ENCODE results near the gene RPS18.

The RPS18 gene

DNA sequence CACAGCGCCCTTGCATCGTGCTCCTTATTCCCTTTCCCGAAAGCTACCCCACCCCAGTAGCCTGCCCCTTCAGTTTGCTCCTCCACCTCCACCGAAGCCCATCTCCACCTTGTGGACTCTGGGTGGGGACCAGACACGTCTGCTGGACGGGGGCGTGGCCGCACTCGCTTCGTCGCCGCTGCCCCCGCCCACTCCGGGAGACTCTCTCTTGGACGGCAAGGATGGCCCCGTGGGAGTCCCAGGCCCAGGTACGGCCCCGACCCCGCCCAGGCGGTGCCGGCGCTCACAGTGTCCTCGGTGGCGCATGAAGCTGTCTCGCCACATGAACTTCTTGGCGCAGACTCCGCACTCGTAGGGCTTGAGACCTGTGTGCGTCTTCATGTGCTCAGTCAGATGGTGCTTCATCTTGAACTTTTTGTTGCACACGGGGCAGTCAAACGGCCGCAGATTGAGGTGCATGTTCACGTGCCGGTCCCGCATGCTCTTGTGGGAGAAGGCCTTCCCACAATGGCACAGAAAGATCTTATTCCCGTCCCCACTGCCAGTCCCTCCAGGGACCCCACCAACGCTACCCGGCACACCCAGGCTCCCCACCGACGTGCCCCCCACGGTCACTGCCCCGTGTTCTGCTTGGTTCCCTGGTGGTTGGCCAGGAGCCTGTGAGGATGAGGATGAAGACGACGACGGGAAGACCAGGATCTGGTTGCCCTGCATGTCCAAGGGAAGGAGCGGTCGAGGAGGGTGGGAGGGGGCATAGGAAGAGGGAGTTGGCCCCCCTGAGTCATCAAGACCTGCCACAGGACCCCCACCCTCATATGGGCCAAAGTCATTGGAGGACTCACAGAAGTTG lies 43.3 kb downstream of the RPS18 start:
- DNase-seq (ENCODE audit: low read depth): no peak

DNA sequence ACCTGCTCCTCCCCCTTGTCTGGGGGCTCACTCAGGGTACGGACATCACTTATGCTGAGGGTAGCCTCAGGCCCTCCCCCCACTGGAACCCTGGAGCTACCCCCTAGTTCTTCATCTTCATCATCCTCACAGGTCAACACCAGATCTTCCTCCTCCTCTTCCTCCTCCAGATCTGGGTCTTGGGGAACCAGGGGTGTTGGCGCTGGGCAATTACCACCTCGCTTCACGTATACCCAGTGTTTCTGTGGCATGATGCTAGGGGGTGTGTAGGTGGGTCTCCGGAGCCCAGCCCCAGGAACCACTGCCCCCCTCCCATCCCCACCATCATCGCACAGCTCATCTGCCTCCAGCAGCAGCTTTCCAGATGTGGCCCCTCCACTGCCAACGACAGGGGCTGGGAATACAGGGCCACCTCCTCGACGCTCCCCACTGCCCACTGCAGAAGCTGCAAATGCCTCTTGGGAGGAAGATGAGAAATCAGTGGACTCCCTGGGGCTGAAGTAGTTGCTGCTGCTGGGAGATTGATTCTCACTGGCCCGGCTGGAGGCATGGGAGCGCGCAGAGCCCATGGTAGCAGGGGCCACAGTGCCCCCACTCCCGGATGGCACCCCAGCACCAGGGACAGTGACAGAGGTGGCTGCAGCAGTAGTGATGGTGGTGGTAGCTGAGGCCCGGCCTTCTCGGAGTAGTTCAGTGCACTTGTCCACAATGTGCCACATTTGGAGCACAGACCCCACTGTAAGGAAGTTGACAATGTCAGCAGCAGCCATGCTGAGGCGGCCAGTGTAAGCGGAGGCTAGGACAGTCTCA lies 44.1 kb downstream of the RPS18 start:
- no peak for DNase-seq (ENCODE audit: low read depth)

GRCh38 chr6:33316603-33317418 lies 44.9 kb downstream of the RPS18 start:
- DNase-seq (ENCODE audit: low read depth): no peak

DNA sequence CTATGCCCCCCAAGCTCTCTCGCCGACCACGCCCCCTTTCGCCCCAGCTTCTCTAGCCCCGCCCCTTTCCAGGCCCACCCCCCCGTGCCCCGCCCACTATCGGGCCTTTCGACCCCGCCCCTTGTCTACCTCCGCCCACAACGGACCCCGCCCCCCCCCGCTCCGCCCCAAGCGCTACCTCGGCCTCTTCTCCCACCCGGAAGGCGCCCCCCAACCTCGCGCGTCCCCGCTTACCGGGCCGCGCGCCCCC lies 45.5 kb downstream of the RPS18 start:
- no peak for DNase-seq (ENCODE audit: low read depth)

GRCh38 chr6:33317669-33318425 lies 46.0 kb downstream of the RPS18 start, which contains the start of gene ZBTB22:
ZBTB22 (minus strand) TSS chr6:33317744; CDS start chr6:33316916, 828 bp downstream.
- DNase-seq (ENCODE audit: low read depth): peak; percentile 99

DNA sequence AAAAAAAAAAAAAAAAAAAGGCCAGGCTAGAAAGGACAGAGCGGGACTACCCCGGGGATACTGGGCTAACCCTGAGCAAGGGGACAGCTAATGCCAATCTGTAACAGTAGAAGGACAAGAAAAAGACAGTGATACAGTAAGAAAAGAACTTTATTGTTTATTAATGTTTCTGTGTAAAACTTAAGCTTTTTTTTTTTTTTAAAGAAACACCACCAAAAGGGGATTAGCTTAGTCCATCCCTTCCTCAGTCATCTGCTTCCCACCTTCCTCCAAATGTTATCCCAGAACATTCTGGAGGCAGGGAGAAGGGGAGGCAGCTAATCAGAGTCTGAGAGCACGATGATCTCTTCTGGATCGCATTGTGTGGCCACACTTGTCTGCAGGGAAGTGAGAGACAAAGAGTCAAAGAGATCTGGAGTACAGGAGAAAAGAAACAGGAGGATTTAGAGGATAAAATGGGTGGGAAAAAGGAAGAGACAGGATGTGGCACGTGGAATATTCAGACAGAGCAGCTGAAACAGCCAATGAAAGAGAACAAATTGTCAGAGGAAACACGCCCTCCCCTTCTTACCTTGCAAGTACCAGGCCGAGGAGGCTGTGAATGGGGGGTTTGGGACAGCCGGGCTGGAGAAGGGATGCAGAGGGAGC lies 46.7 kb downstream of the RPS18 start:
- DNase-seq (ENCODE audit: low read depth): no peak

DNA sequence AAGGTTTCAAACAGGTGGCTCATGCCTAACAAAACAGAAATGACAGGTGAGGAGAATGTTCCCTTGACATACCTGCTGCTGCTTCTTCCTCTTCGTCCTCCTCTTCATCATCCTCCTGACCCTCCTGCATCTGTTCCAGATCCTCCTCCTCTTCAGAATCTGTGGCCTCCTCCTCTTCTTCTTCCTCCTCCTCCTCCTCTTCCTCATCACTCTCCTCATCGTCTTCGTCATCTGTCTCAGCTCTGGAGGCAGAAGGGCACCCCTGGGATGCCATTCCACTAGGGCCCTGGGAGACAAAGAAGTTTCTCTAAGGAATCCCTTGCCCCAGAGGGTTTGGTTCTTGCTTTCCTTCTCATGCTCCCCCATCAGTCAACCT lies 48.1 kb downstream of the RPS18 start:
- no peak for DNase-seq (ENCODE audit: low read depth)

GRCh38 chr6:33320315-33321181 lies 48.7 kb downstream of the RPS18 start:
- DNase-seq (ENCODE audit: low read depth): peak; percentile 90

- no peak for DNase-seq (ENCODE audit: low read depth)
These were observed 49.4 kb downstream of the RPS18 start for GRCh38 chr6:33321227-33321626.

- DNase-seq (ENCODE audit: low read depth): no peak
These were observed 51.7 kb downstream of the RPS18 start for GRCh38 chr6:33323623-33323948.

GRCh38 chr6:33324125-33324524 lies 52.2 kb downstream of the RPS18 start:
- no peak for DNase-seq (ENCODE audit: low read depth)

Data from GM04504 (cell line).